GM10266 (cell line): ENCODE measurements around the gene BRME1.

Experiments used
- DNase-seq: peaks from one replicate; pipeline ENCODE4 v3.0.0; 2012; ENCODE audit errors: extremely low spot score
- CTCF ChIP-seq: IDR thresholded peaks from 2 replicates; pipeline ENCODE4 v1.5.1; 2012; ENCODE audit warnings: mild to moderate bottlenecking, low read depth; ENCODE audit not compliant: control insufficient read depth, insufficient read depth; ENCODE audit errors: missing control alignments

BRME1 gene

GRCh38 chr19:13847407-13848339 is 58.2 kb downstream of the BRME1 start:
- TF ChIP-seq CTCF, result peak; percentile 32
- peak; percentile 87 for DNase-seq

- peak; percentile 96 for DNase-seq
- TF ChIP-seq CTCF, result no peak
Observed at GRCh38 chr19:13846557-13847406, 59.1 kb downstream of the BRME1 start.

- no peak for TF ChIP-seq CTCF
- DNase-seq, result no peak
Observed at GRCh38 chr19:13844130-13844631, 61.7 kb downstream of the BRME1 start.

GRCh38 chr19:13843104-13843921 is 62.6 kb downstream of the BRME1 start:
- DNase-seq, result no peak

GRCh38 chr19:13842291-13843103 is 63.4 kb downstream of the BRME1 start:
- peak; percentile 92 for DNase-seq
- peak; percentile 28 for TF ChIP-seq CTCF

More at GRCh38 chr19:13843104-13843921, 62.6 kb downstream of the BRME1 start:
- TF ChIP-seq CTCF, result no peak

- TF ChIP-seq CTCF, result no peak
- no peak for DNase-seq
Observed at GRCh38 chr19:13841962-13842290, 64.0 kb downstream of the BRME1 start.
